NCI-H69 (cell line): ENCODE results near the gene ZFHX2.
A peak's percentile ranks its signal among the peaks of the same experiment; 100 is the strongest.

Experiments used
- DNase-seq: peaks from one replicate; lab custom pipeline; 2025; lab: John Stamatoyannopoulos, UW

ZFHX2 gene

GRCh38 chr14:23572836-23573235, 21.3 kb upstream of the ZFHX2 start:
- no peak for DNase-seq

- DNase-seq = no peak
These were observed 20.9 kb upstream of the ZFHX2 start for GRCh38 chr14:23572524-23572828.

GRCh38 chr14:23571701-23572523, 20.3 kb upstream of the ZFHX2 start:
- no peak for DNase-seq

- no peak for DNase-seq
These were observed 19.4 kb upstream of the ZFHX2 start for GRCh38 chr14:23570806-23571483.

- DNase-seq = peak; percentile 58
These were observed 18.0 kb upstream of the ZFHX2 start for GRCh38 chr14:23569443-23570151.

- DNase-seq = peak; percentile 56
These were observed 17.2 kb upstream of the ZFHX2 start for GRCh38 chr14:23568600-23569331.

- DNase-seq = no peak
These were observed 16.5 kb upstream of the ZFHX2 start for GRCh38 chr14:23568021-23568599.

- peak; percentile 95 for DNase-seq
These were observed 15.8 kb upstream of the ZFHX2 start, which contains the start of gene AP1G2 for GRCh38 chr14:23567186-23568020. Gene AP1G2 (minus strand): TSS chr14:23567791. CDS start chr14:23567314, 477 bp downstream.

GRCh38 chr14:23566778-23567185, 15.2 kb upstream of the ZFHX2 start:
- DNase-seq = no peak

GRCh38 chr14:23566112-23566777, 14.7 kb upstream of the ZFHX2 start:
- DNase-seq = no peak

- no peak for DNase-seq
These were observed 14.1 kb upstream of the ZFHX2 start for GRCh38 chr14:23565626-23566025.

GRCh38 chr14:23564876-23565275, 13.3 kb upstream of the ZFHX2 start:
- DNase-seq = no peak

GRCh38 chr14:23564181-23564812, 12.7 kb upstream of the ZFHX2 start:
- no peak for DNase-seq

GRCh38 chr14:23563473-23564180, 12.1 kb upstream of the ZFHX2 start:
- no peak for DNase-seq

GRCh38 chr14:23562822-23563472, 11.4 kb upstream of the ZFHX2 start:
- DNase-seq = peak; percentile 75

GRCh38 chr14:23561873-23562821, 10.6 kb upstream of the ZFHX2 start:
- no peak for DNase-seq

GRCh38 chr14:23561259-23561658, 9.7 kb upstream of the ZFHX2 start:
- no peak for DNase-seq
